A673 (cell line): ENCODE results near the gene CYP4F11. TPM values are rescaled to one million over a fixed set of nuclear protein-coding genes. Genes with fewer than 3 reads are reported as not detected.
"Not testable (repeated sequence)": the region's sequence is repeated elsewhere in the genome, so short reads cannot be mapped to it uniquely, and the experiment has no call there.

Source experiments
- BruUV-seq: library from RNA; stranded (reverse); fragments of 400-500 nt; replicated peaks from 2 replicates; lab custom pipeline; 2021; lab: Mats Ljungman, UMichigan
- CTCF ChIA-PET: fragments of 300-600 bp; sonication (Branson Sonifier 250); formaldehyde crosslinking; loops from one replicate; lab custom pipeline; 2022; ENCODE audit warnings: antibody characterized with exemption; lab: Charles Lee
- POLR2A ChIA-PET: fragments of 300-600 bp; sonication (Branson Sonifier 250); formaldehyde crosslinking; loops from one replicate; lab custom pipeline; 2022; ENCODE audit warnings: antibody characterized with exemption; ENCODE audit not compliant: low non-redundant PET; lab: Charles Lee
- DNase-seq: peaks from one replicate; pipeline ENCODE4 v3.0.0-alpha.2; 2015; ENCODE audit warnings: low spot score
- H3K27ac ChIP-seq: fragments of 200-600 bp; sonication (generic); 2 replicates; pipeline ENCODE4 v1.5.1; 2016; ENCODE audit warnings: mixed run types, low read depth, mild to moderate bottlenecking, mixed read lengths, antibody characterized with exemption, low read length; ENCODE audit not compliant: poor library complexity, severe bottlenecking
- H3K27me3 ChIP-seq: fragments of 200-600 bp; sonication (generic); replicated peaks from 2 replicates; pipeline ENCODE4 v1.6.1; 2017; ENCODE audit warnings: mixed run types, low read depth, mild to moderate bottlenecking, mixed read lengths, antibody characterized with exemption, low read length; ENCODE audit not compliant: insufficient read depth, poor library complexity
- H3K36me3 ChIP-seq: fragments of 200-600 bp; sonication (generic); 2 replicates; pipeline ENCODE4 v1.6.1; 2016; ENCODE audit warnings: mixed run types, mild to moderate bottlenecking, mixed read lengths, antibody characterized with exemption, low read length; ENCODE audit not compliant: insufficient read depth, poor library complexity, severe bottlenecking
- H3K4me1 ChIP-seq: fragments of 200-600 bp; sonication (generic); 2 replicates; pipeline ENCODE4 v1.6.1; 2017; ENCODE audit warnings: mixed run types, mild to moderate bottlenecking, mixed read lengths, antibody characterized with exemption, low read length; ENCODE audit not compliant: insufficient read depth, poor library complexity, severe bottlenecking
- H3K4me3 ChIP-seq: fragments of 200-600 bp; sonication (generic); 2 replicates; pipeline ENCODE4 v1.5.1; 2016; ENCODE audit warnings: low read depth, mixed run types, mild to moderate bottlenecking, mixed read lengths, low read length; ENCODE audit not compliant: poor library complexity, severe bottlenecking
- H3K9me3 ChIP-seq: fragments of 200-600 bp; sonication (generic); 2 replicates; pipeline ENCODE4 v1.6.1; 2016; ENCODE audit warnings: mixed run types, low read depth, mild to moderate bottlenecking, mixed read lengths, antibody characterized with exemption, low read length; ENCODE audit not compliant: poor library complexity, severe bottlenecking
- EZH2 ChIP-seq: fragments of 200-600 bp; sonication (generic); IDR thresholded peaks from 2 replicates; pipeline ENCODE4 v1.6.1; 2017; ENCODE audit warnings: borderline replicate concordance, low read depth, mild to moderate bottlenecking, mixed read lengths, antibody characterized with exemption, low read length; ENCODE audit not compliant: poor library complexity, severe bottlenecking
- intact Hi-C: fragments of 100-400 bp; cut with micrococcal nuclease; formaldehyde crosslinking; loops from one replicate; pipeline ENCODE4 v1.10.0; 2022; ENCODE audit not compliant: unreplicated experiment
- total RNA-seq: library from RNA; stranded (reverse); gene quantifications from 2 replicates; pipeline ENCODE4 v1.2.3, GENCODE V29; 2021
- TF ChIP-seq, protein P1 (sequence below): fragments of 300-800, 200-600 bp; sonication (generic); conservative IDR thresholded peaks from 2 replicates; pipeline ENCODE4 v1.5.1; 2017; ENCODE audit warnings: low read depth, mild to moderate bottlenecking, antibody characterized with exemption, low read length, moderate library complexity, mixed read lengths

CYP4F11 gene
- total RNA-seq, 1 experiment from 2014 or later = 0.13 TPM

DNA sequence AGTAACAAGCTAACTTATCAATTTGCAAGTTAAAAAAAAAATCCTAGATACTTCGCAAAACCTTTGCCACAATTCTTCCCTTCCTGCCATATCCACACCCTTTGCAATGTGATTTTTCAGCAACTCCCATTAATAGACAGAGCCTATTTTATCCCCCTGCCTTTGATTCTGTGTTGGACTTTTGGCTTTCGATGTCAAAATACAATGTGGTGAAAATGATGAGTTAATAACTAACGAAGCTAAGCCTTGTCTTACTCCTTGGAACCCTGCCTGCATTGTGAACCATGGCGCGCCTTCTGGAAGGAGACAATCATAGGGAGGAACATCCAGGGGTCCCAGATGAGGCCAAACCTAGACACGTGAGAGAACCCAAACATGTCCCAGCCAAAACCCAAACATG, 42.9 kb downstream of the CYP4F11 start:
- H3K36me3 ChIP-seq = no peaks in the 10 kb centered on the region
- DNase-seq = no peak
- no peak overlapping the region for H3K4me3 ChIP-seq
- intact Hi-C loops = no loop called here
- no peak for TF ChIP-seq EZH2
- TF ChIP-seq, protein P1, sequence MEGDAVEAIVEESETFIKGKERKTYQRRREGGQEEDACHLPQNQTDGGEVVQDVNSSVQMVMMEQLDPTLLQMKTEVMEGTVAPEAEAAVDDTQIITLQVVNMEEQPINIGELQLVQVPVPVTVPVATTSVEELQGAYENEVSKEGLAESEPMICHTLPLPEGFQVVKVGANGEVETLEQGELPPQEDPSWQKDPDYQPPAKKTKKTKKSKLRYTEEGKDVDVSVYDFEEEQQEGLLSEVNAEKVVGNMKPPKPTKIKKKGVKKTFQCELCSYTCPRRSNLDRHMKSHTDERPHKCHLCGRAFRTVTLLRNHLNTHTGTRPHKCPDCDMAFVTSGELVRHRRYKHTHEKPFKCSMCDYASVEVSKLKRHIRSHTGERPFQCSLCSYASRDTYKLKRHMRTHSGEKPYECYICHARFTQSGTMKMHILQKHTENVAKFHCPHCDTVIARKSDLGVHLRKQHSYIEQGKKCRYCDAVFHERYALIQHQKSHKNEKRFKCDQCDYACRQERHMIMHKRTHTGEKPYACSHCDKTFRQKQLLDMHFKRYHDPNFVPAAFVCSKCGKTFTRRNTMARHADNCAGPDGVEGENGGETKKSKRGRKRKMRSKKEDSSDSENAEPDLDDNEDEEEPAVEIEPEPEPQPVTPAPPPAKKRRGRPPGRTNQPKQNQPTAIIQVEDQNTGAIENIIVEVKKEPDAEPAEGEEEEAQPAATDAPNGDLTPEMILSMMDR = no peak
- H3K9me3 ChIP-seq = no peaks in the 10 kb centered on the region
- H3K27ac ChIP-seq = no peak overlapping the region
- BruUV-seq = no TSS peak
- H3K4me1 ChIP-seq = no peaks in the 10 kb centered on the region
- H3K27me3 ChIP-seq = no peaks in the 10 kb centered on the region
- ChIA-PET CTCF (no interaction called here), POLR2A (no interaction called here)

DNA sequence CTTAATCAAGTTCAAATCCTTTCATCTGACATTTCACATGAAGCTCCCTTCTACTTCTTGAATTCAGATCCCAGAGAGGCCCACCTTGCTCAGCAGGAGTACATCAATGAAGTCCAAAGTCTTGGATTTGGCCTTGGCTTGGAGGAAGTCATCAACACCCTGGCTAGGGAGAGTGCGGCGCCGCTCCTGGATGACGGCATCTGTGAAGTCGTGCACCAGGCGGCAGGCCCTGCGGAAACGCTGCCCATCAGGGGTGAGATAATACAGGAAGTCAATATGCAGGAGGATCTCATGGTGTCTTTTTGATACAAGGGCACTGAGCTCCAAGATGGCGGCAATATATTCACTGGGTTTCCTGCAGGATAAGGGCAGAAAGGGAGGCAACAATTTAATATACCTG, 45.0 kb downstream of the CYP4F11 start:
- DNase-seq, POLR2A ChIA-PET, H3K27me3 ChIP-seq, H3K4me3 ChIP-seq, intact Hi-C loops, BruUV-seq, H3K4me1 ChIP-seq, H3K9me3 ChIP-seq, H3K36me3 ChIP-seq, H3K27ac ChIP-seq, CTCF ChIA-PET: not testable (repeated sequence)

DNA sequence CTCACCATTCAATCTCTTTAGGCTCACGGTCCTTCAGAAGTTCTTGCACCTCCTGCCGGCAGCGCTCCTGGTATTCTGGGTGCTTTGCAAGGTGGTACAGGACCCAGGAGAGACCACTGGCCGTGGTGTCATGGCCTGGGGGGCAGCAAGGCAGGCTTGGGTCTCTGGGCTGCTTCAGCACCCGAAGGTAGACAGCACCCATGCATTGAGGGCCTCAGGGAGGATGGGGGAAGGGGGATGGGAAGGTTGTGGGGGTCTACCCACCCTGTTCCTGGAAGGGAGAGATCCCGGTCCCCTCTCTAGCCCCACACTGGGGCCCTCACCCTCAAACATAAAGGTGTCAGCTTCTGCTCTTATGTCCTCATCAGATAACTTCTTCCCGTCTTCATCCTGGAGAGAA, 48.4 kb downstream of the CYP4F11 start:
- H3K9me3 ChIP-seq = no peaks in the 10 kb centered on the region
- no peaks in the 10 kb centered on the region for H3K4me1 ChIP-seq
- no peak overlapping the region for H3K4me3 ChIP-seq
- ChIA-PET POLR2A (no interaction called here), CTCF (no interaction called here)
- intact Hi-C loops = no loop called here
- no peaks in the 10 kb centered on the region for H3K36me3 ChIP-seq
- no TSS peak for BruUV-seq
- peaks cover 20% of the 10 kb centered on the region for H3K27me3 ChIP-seq
- no peak overlapping the region for H3K27ac ChIP-seq
- TF ChIP-seq EZH2 = no peak
- TF ChIP-seq, protein P1 = no peak
- DNase-seq = no peak

DNA sequence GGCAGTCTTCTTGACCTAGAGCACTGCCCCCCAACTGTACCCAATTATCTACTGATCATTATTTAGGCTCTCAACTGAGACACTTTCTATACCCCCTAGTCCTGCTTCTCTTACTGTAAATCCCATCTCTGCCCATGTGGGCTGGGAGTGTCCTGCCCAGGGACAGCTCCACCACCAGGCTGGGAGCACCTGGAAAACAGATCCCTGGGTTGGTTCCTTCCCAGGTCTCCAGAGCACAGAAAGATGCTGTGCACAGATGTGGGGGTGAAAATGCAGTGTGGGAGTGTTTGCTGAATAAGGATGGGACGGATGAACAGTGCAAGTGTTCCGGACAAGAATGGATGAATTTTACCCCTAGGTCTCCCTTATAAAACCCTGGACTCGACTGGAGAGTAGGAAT, 49.2 kb downstream of the CYP4F11 start:
- Histone ChIP-seq H3K36me3 (no peaks in the 10 kb centered on the region), H3K9me3 (no peaks in the 10 kb centered on the region), H3K4me1 (no peaks in the 10 kb centered on the region), H3K27ac (no peak overlapping the region), H3K27me3 (peaks cover 23% of the 10 kb centered on the region), H3K4me3 (no peak overlapping the region)
- no TSS peak for BruUV-seq
- intact Hi-C loops = no loop called here
- DNase-seq = no peak
- POLR2A ChIA-PET = no interaction called here
- TF ChIP-seq, protein P1 = no peak
- no peak for TF ChIP-seq EZH2
- CTCF ChIA-PET = no interaction called here

DNA sequence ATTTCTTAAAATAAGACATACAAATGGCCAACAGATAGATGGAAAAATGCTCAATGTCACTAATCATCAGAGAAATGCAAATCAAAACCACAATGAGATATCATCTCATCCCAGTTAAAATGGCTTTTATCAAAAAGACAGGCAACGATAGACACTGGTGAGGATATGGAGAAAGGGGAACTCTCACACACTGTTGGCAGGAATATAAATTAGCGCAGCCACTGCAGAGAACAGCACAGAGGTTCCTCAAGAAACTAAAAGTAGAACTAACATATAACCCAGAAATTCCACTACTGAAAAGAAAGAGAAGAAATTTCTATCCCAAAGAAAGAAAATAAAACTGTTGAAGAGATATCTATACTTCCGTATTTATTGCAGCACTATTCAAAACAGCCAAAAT, 51.0 kb downstream of the CYP4F11 start:
- CTCF ChIA-PET, H3K9me3 ChIP-seq, DNase-seq, H3K36me3 ChIP-seq, H3K4me1 ChIP-seq, intact Hi-C loops, BruUV-seq, H3K27ac ChIP-seq, POLR2A ChIA-PET, H3K4me3 ChIP-seq: not testable (repeated sequence)
- H3K27me3 ChIP-seq = peaks cover 26% of the 10 kb centered on the region
